Prostate gland (tissue), 2 donors: ENCODE data around the gene MARCHF4. TPM values are rescaled to one million over a fixed set of nuclear protein-coding genes. Genes with fewer than 3 reads are reported as not detected.

Source experiments
- DNase-seq: peaks from one replicate; pipeline ENCODE4 v3.0.0-alpha.2; 2019; ENCODE audit warnings: low spot score
- H3K27ac ChIP-seq, 2 donors: fragments of 200-600 bp; sonication (generic); 2 replicates each; pipeline ENCODE4 v1.5.1; 2017 to 2019
- H3K27me3 ChIP-seq: fragments of 200-600 bp; sonication (generic); replicated peaks from 2 replicates; pipeline ENCODE4 v1.5.1; 2019; ENCODE audit not compliant: insufficient read depth
- H3K36me3 ChIP-seq, 2 donors: fragments of 200-600 bp; sonication (generic); 1 replicate in 1 of 2; 2 replicates in 1 of 2; pipeline versions ENCODE4 v1.5.1 to v1.8.1; 2017 to 2019
- H3K4me1 ChIP-seq: fragments of 200-600 bp; sonication (generic); replicated peaks from 2 replicates; pipeline ENCODE4 v1.5.1; 2019
- H3K4me3 ChIP-seq, 2 donors: fragments of 200-600 bp; sonication (generic); 2 replicates each; pipeline ENCODE4 v1.5.1; 2017 to 2019
- H3K9me3 ChIP-seq: fragments of 200-600 bp; sonication (generic); 2 replicates; pipeline ENCODE4 v1.5.1; 2017
- CTCF ChIP-seq, 4 experiments: fragments of 200-600 bp in 2 of 4; fragments of 450-650 bp in 2 of 4; sonication (generic) in 2 of 4; IDR thresholded peaks; 1 replicate in 3 of 4; 2 replicates in 1 of 4; pipeline ENCODE4 v1.5.1; 2016 to 2019; ENCODE audit warnings: antibody characterized with exemption in 4 of 4, mild to moderate bottlenecking in 2 of 4, moderate library complexity in 2 of 4
- POLR2A ChIP-seq: fragments of 450-650 bp; IDR thresholded peaks from one replicate; pipeline ENCODE4 v1.6.1; 2016; ENCODE audit warnings: antibody characterized with exemption, mild to moderate bottlenecking
- POLR2AphosphoS5 ChIP-seq: sonication (generic); formaldehyde crosslinking; IDR thresholded peaks from one replicate; pipeline ENCODE4 v1.6.1; 2017; ENCODE audit warnings: antibody characterized with exemption
- WGBS: methylation state at CpG from one replicate; pipeline ENCODE4 v1.1.5; 2018; 5-methylcytosine and 5-hydroxymethylcytosine counted together
- intact Hi-C: fragments of 100-400 bp; cut with DNase I; formaldehyde crosslinking; loops from one replicate; pipeline ENCODE4 v1.14.2; 2022
- total RNA-seq, 2 donors: library from RNA; depleted of rRNA; stranded (reverse); fragments of >200 nt; gene quantifications; one replicate each; pipeline ENCODE4 v1.1.0, GENCODE V29; 2016

The MARCHF4 gene
- total RNA-seq, 2 donors from 2014 or later, result not detected

- peak; percentile 44 to 75 (median 64) for TF ChIP-seq CTCF (IDR thresholded peaks at IDR 0.05)
- no peak for TF ChIP-seq POLR2AphosphoS5
- no peak for TF ChIP-seq POLR2A
- Histone ChIP-seq H3K4me1 (no peaks in the 10 kb centered on the region), H3K36me3 (no peaks in the 10 kb centered on the region), H3K4me3 (no peak overlapping the region), H3K27ac (no peak overlapping the region), H3K27me3 (no peaks in the 10 kb centered on the region), H3K9me3 (no peaks in the 10 kb centered on the region)
- 61% methylated on average over 5 of the region's 5 CpGs for WGBS
- intact Hi-C loops, result no loop called here
- no peak for DNase-seq
These were observed 31.8 kb upstream of the MARCHF4 start for GRCh38 chr2:216404010-216404618.

- no peaks in the 10 kb centered on the region for H3K27me3 ChIP-seq
- 72% methylated on average over 6 of the region's 6 CpGs for WGBS
- H3K4me3 ChIP-seq, result no peak overlapping the region
- H3K9me3 ChIP-seq, result no peaks in the 10 kb centered on the region
- H3K36me3 ChIP-seq, result no peaks in the 10 kb centered on the region
- H3K4me1 ChIP-seq, result no peaks in the 10 kb centered on the region
- H3K27ac ChIP-seq, result no peak overlapping the region
- TF ChIP-seq CTCF (IDR thresholded peaks at IDR 0.05), result no peak
- TF ChIP-seq POLR2A, result no peak
- no peak for TF ChIP-seq POLR2AphosphoS5
- no peak for DNase-seq
- intact Hi-C loops, result no loop called here
These were observed 30.5 kb upstream of the MARCHF4 start for GRCh38 chr2:216402751-216403150.

DNA sequence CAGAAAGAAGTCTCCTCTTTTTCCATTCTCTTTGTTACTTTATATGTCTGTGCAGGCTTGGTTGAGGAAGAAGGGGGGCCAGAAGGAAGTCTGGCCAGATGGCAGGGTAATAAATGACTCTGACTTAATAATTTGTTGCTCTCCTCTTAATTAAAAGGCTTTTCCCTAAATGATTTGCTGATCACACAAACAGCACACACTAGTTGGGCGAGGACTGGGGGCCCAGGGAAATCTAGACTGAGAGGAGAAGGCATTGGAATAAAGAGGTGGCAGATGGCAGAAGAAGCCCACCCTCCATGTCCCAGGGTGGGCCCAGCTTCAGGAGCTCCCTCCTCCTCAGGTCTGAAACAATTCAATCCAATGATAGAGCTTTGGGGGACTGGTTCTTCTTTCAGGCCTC, 27.3 kb upstream of the MARCHF4 start:
- no peak overlapping the region for H3K27ac ChIP-seq
- H3K4me1 ChIP-seq, result no peaks in the 10 kb centered on the region
- H3K36me3 ChIP-seq, result no peaks in the 10 kb centered on the region
- H3K27me3 ChIP-seq, result no peaks in the 10 kb centered on the region
- no peak for TF ChIP-seq POLR2AphosphoS5
- TF ChIP-seq CTCF (IDR thresholded peaks at IDR 0.05), result no peak
- TF ChIP-seq POLR2A, result no peak
- H3K9me3 ChIP-seq, result no peaks in the 10 kb centered on the region
- H3K4me3 ChIP-seq, result no peak overlapping the region
- intact Hi-C loops, result no loop called here
- WGBS, result 50% methylated on average over 1 of the region's 1 CpG
- no peak for DNase-seq

DNA sequence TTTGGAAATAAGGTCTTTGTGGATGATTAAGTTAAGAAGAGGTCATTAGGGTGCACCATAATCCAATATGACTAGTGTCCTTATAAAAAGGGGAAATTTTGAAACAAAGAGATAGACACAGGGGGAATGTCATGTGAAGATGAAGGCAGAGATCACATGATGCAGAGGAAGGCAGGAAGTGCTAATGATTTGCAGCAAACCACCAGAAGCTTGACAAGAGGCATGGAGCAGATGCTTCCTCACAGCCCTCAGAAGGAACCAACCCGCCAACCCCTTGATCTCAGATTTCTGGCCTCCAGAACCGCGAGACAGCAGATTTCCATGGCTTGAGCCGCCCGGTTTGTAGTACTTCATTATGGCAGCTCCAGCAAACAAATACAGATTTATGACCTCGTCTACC, 22.6 kb upstream of the MARCHF4 start:
- TF ChIP-seq POLR2A, result no peak
- no peak for TF ChIP-seq POLR2AphosphoS5
- TF ChIP-seq CTCF (IDR thresholded peaks at IDR 0.05), result no peak
- 77% methylated on average over 6 of the region's 6 CpGs for WGBS
- no peaks in the 10 kb centered on the region for H3K36me3 ChIP-seq
- no peak for DNase-seq
- no peak overlapping the region for H3K27ac ChIP-seq
- intact Hi-C loops, result no loop called here
- H3K4me1 ChIP-seq, result no peaks in the 10 kb centered on the region
- no peaks in the 10 kb centered on the region for H3K27me3 ChIP-seq
- H3K4me3 ChIP-seq, result no peak overlapping the region
- H3K9me3 ChIP-seq, result no peaks in the 10 kb centered on the region
